GM18909 (cell line): ENCODE data around the gene NUBPL.
"Not testable (repeated sequence)": the region's sequence is repeated elsewhere in the genome, so short reads cannot be mapped to it uniquely, and the experiment has no call there.

Experiments used
- ATAC-seq: cut with Tn5 transposase; IDR thresholded peaks from one replicate; pipeline ENCODE4 v1.9.1; 2021; ENCODE audit warnings: mild to moderate bottlenecking; ENCODE audit not compliant: unreplicated experiment, poor library complexity

The NUBPL gene

GRCh38 chr14:31572955-31573354 is 11.8 kb downstream of the NUBPL start:
- no peak for ATAC-seq

GRCh38 chr14:31576949-31577348 is 15.7 kb downstream of the NUBPL start:
- ATAC-seq: no peak

- no peak for ATAC-seq
Observed at GRCh38 chr14:31578266-31578665, 17.1 kb downstream of the NUBPL start.

- ATAC-seq: no peak
Observed at GRCh38 chr14:31578792-31579501, 17.7 kb downstream of the NUBPL start.

GRCh38 chr14:31580234-31580633 is 19.0 kb downstream of the NUBPL start:
- ATAC-seq: no peak

- no peak for ATAC-seq
Observed at GRCh38 chr14:31582286-31582691, 21.1 kb downstream of the NUBPL start.

- no peak for ATAC-seq
Observed at GRCh38 chr14:31582836-31583452, 21.7 kb downstream of the NUBPL start.

- no peak for ATAC-seq
Observed at GRCh38 chr14:31590206-31590605, 29.0 kb downstream of the NUBPL start.

- ATAC-seq: no peak
Observed at GRCh38 chr14:31592122-31592521, 30.9 kb downstream of the NUBPL start.

- ATAC-seq: no peak
Observed at GRCh38 chr14:31592631-31593030, 31.4 kb downstream of the NUBPL start.

GRCh38 chr14:31596342-31597095 is 35.3 kb downstream of the NUBPL start:
- ATAC-seq: no peak

GRCh38 chr14:31605702-31606101 is 44.5 kb downstream of the NUBPL start:
- ATAC-seq: no peak

GRCh38 chr14:31611778-31612433 is 50.7 kb downstream of the NUBPL start:
- no peak for ATAC-seq

GRCh38 chr14:31613188-31613587 is 52.0 kb downstream of the NUBPL start:
- ATAC-seq: no peak

GRCh38 chr14:31618884-31619283 is 57.7 kb downstream of the NUBPL start:
- not testable (repeated sequence) for ATAC-seq

- ATAC-seq: no peak
Observed at GRCh38 chr14:31619440-31619839, 58.2 kb downstream of the NUBPL start.

- ATAC-seq: not testable (repeated sequence)
Observed at GRCh38 chr14:31620898-31621297, 59.7 kb downstream of the NUBPL start.

GRCh38 chr14:31622060-31622459 is 60.9 kb downstream of the NUBPL start:
- no peak for ATAC-seq

- not testable (repeated sequence) for ATAC-seq
Observed at GRCh38 chr14:31652900-31653299, 91.7 kb downstream of the NUBPL start.

GRCh38 chr14:31657917-31658316 is 96.7 kb downstream of the NUBPL start:
- no peak for ATAC-seq

- no peak for ATAC-seq
Observed at GRCh38 chr14:31659278-31659677, 98.1 kb downstream of the NUBPL start.
